Peyer's patch (tissue), 4 donors: Measurements from ENCODE around the gene CDH26. TPM values are rescaled to one million over a fixed set of nuclear protein-coding genes. Genes with fewer than 3 reads are reported as not detected.

ENCODE experiments used
- DNase-seq, 3 donors: peaks; one replicate each; pipeline ENCODE4 v3.0.0-alpha.2; 2017 to 2019
- H3K27ac ChIP-seq, 4 donors: fragments of 200-600 bp; sonication (generic); one replicate each; pipeline ENCODE4 v1.5.1; 2016 to 2019
- H3K27me3 ChIP-seq, 2 donors: fragments of 200-600 bp; sonication (generic); one replicate each; pipeline ENCODE4 v1.5.1; 2019
- H3K36me3 ChIP-seq, 3 donors: fragments of 200-600 bp; sonication (generic); one replicate each; pipeline ENCODE4 v1.5.1; 2016 to 2019
- H3K4me1 ChIP-seq, 4 donors: fragments of 200-600 bp; sonication (generic); one replicate each; pipeline ENCODE4 v1.5.1; 2016 to 2019
- H3K4me3 ChIP-seq, 4 donors: fragments of 200-600 bp; sonication (generic); 1 replicate in 3 of 4; 2 replicates in 1 of 4; pipeline ENCODE4 v1.5.1; 2016 to 2019; ENCODE audit warnings: mild to moderate bottlenecking in 1 of 4
- H3K9me3 ChIP-seq, 4 donors: fragments of 200-600 bp; sonication (generic); one replicate each; pipeline ENCODE4 v1.5.1; 2016 to 2019; ENCODE audit warnings: mild to moderate bottlenecking in 1 of 4
- CTCF ChIP-seq, 6 experiments: fragments of 450-650 bp in 4 of 6; fragments of 200-600 bp in 2 of 6; sonication (generic) in 1 of 6; IDR thresholded peaks; one replicate each; pipeline ENCODE4 v1.5.1; 2017 to 2019; ENCODE audit warnings: antibody characterized with exemption in 6 of 6, mild to moderate bottlenecking in 3 of 6, moderate library complexity in 1 of 6
- POLR2A ChIP-seq, 2 donors: fragments of 450-650 bp; IDR thresholded peaks; one replicate each; pipeline ENCODE4 v1.5.1; 2017; ENCODE audit warnings: antibody characterized with exemption in 2 of 2, mild to moderate bottlenecking in 2 of 2, moderate library complexity in 2 of 2
- total RNA-seq, 4 donors: library from RNA; depleted of rRNA; stranded (reverse); fragments of >200 nt; gene quantifications; one replicate each; pipeline ENCODE4 v1.1.0, GENCODE V29; 2016

CDH26 gene
- total RNA-seq, 4 donors from 2014 or later, result 0.88 to 9.8 (median 2.1) TPM

DNA sequence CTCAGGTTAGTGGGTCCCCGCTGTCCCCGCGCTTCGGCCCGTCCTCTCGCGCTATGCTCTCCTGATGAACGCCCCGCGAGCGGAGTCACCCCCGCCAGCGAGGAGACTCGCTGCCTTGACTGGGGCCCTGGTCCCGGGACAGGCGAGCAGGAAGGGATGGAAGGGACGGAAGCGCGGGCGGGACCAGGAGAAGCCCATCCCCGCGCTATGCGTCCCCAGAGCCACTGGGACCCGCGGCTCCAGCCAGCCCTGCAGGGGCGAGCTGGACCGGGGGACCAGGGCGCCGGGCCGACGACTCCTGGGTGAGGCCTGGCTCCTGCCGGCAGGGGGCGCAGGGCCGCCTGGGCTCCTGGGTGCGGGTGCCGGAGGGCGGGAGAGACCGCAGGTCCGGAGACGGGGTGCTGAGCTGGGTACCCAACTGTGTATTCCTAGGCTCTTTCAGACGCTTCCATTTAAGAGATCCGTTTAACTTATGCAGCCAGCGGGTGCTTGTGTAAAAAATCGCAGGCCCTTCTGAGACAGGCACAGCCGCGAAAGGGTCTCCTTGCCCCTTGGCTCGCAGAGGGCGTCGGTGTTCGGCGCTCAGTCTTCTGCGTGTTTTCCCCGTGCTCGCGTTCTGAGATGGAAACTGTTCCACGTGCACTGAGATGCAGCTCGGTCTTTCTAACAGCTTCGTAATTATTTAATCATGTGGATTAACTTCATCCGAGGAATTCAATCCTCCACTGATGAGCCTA lies 24.2 kb upstream of the CDH26 start:
- peak overlapping the region; percentile 55 to 70 (median 64) for H3K4me3 ChIP-seq
- H3K9me3 ChIP-seq, result no peaks in the 10 kb centered on the region
- peak overlapping the region; percentile 56 to 76 (median 68) for H3K27ac ChIP-seq
- no peaks in the 10 kb centered on the region for H3K36me3 ChIP-seq
- DNase-seq, result peak; percentile 70 to 88 (median 88)
- no peaks in the 10 kb centered on the region for H3K27me3 ChIP-seq
- H3K4me1 ChIP-seq, result peaks cover 0 to 25% (median 9%) of the 10 kb centered on the region in 4 donors
- TF ChIP-seq CTCF (IDR thresholded peaks at IDR 0.05), result peak; percentile 59 to 94 (median 87)
- TF ChIP-seq POLR2A (IDR thresholded peaks at IDR 0.05), result no peak

- H3K4me1 ChIP-seq, result peaks cover 0 to 29% (median 14%) of the 10 kb centered on the region in 4 donors
- no peak for DNase-seq
- H3K27ac ChIP-seq, result no peak overlapping the region
- no peaks in the 10 kb centered on the region for H3K9me3 ChIP-seq
- H3K4me3 ChIP-seq, result no peak overlapping the region
- TF ChIP-seq CTCF (IDR thresholded peaks at IDR 0.05) (no peak), POLR2A (IDR thresholded peaks at IDR 0.05) (no peak)
- H3K27me3 ChIP-seq, result no peaks in the 10 kb centered on the region
- H3K36me3 ChIP-seq, result no peaks in the 10 kb centered on the region
These were observed 22.6 kb upstream of the CDH26 start for GRCh38 chr20:59935457-59936185.

DNA sequence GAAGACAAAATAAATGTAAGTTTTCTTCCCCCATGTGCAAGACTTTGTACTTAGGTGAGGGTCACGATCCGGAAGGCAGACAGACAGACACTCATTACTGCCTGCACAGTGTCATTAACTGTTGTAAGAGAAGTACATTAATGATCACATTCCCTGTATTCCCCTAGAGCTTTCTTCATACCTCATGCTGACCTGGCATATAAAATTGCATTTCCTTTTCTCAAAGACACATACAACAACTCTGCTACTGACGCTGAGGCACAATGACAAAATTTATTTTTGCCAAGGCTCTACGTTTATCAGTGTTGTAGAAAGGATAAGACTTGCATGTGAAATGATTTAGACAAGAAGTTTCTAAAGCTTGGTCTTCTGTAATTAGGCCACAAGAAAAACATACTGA lies 21.8 kb upstream of the CDH26 start:
- H3K4me1 ChIP-seq, result peaks cover 0 to 32% (median 14%) of the 10 kb centered on the region in 4 donors
- no peak overlapping the region for H3K27ac ChIP-seq
- H3K9me3 ChIP-seq, result no peaks in the 10 kb centered on the region
- no peak for TF ChIP-seq POLR2A (IDR thresholded peaks at IDR 0.05)
- TF ChIP-seq CTCF (IDR thresholded peaks at IDR 0.05), result no peak
- H3K36me3 ChIP-seq, result no peaks in the 10 kb centered on the region
- H3K27me3 ChIP-seq, result no peaks in the 10 kb centered on the region
- no peak overlapping the region for H3K4me3 ChIP-seq
- DNase-seq, result no peak

DNA sequence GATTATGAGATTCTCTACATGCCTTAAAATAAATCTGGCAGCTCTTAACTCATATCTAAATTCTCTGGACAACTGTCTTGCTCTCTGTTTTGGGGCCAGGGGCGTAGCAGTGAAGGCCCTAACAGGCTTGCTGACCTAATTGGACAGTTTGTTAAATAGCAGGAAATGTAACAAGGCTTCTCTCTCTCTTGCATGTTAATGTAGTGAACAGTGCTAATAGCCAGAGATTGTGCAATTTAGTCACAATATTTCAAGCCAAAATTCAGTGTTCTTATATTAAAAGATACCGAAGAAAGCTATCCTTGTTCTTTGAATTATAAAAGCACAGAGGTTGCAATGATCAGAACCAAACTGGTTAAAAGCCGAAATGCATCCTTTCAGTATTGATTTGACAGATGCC lies 21.1 kb upstream of the CDH26 start:
- H3K36me3 ChIP-seq, result no peaks in the 10 kb centered on the region
- no peak overlapping the region for H3K27ac ChIP-seq
- H3K9me3 ChIP-seq, result no peaks in the 10 kb centered on the region
- no peak for DNase-seq
- H3K27me3 ChIP-seq, result no peaks in the 10 kb centered on the region
- TF ChIP-seq POLR2A (IDR thresholded peaks at IDR 0.05), result no peak
- TF ChIP-seq CTCF (IDR thresholded peaks at IDR 0.05), result no peak
- H3K4me1 ChIP-seq, result peaks cover 0 to 39% (median 14%) of the 10 kb centered on the region in 4 donors
- no peak overlapping the region for H3K4me3 ChIP-seq

DNA sequence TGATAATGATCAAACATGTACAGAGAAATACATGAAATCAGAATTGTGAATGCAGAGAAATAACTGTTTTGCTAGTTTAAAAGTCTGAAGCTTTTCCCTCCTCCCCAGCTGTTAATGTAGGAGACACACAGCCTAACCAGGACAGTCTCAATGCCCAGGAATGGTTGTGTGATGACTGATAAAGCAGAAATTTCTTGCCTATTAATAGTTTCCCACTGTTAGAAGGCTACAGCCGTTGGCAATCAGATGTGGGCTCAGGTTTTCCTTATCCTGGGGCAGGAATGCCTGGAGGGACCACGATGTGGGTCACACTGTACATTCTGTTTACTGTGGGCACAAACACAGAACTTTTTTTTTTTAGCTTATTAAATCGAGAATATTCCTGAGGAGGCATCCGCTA lies 20.0 kb upstream of the CDH26 start:
- no peak overlapping the region for H3K27ac ChIP-seq
- TF ChIP-seq CTCF (IDR thresholded peaks at IDR 0.05) (no peak), POLR2A (IDR thresholded peaks at IDR 0.05) (no peak)
- no peaks in the 10 kb centered on the region for H3K9me3 ChIP-seq
- peak overlapping the region in 1 of 4 donors; percentile 64 for H3K4me3 ChIP-seq
- no peaks in the 10 kb centered on the region for H3K27me3 ChIP-seq
- no peak for DNase-seq
- peaks cover 0 to 39% (median 14%) of the 10 kb centered on the region in 4 donors for H3K4me1 ChIP-seq
- H3K36me3 ChIP-seq, result peaks cover 0 to 8% (median 0%) of the 10 kb centered on the region in 3 donors
